ENCODE results near the gene CDC42BPB. TPM values are rescaled to one million over a fixed set of nuclear protein-coding genes. Genes with fewer than 3 reads are reported as not detected.

Gene CDC42BPB
- total RNA-seq, 2 experiments from 2014 or later: 2.5 to 3.2 TPM

- no peak for DNase-seq
- H3K9me3 Mint-ChIP-seq: no peaks in the 10 kb centered on the region
- no peak overlapping the region for H3K27ac Mint-ChIP-seq
- H3K27me3 Mint-ChIP-seq (ENCODE audit: low read depth): peaks cover 2% of the 10 kb centered on the region
- intact Hi-C loops (cut with micrococcal nuclease): no loop called here
- CTCF ChIA-PET: no interaction called here
- H3K4me3 Mint-ChIP-seq: no peak overlapping the region
- H3K36me3 Mint-ChIP-seq (ENCODE audit: low read depth): no peaks in the 10 kb centered on the region
- peaks cover 6% of the 10 kb centered on the region for H3K4me1 Mint-ChIP-seq (ENCODE audit: low read depth)
These were observed 41.9 kb downstream of the CDC42BPB start for GRCh38 chr14:103015426-103015825.

- Mint-ChIP-seq H3K27me3 (ENCODE audit: low read depth) (peaks cover under 1% of the 10 kb centered on the region), H3K27ac (no peak overlapping the region), H3K9me3 (no peaks in the 10 kb centered on the region), H3K36me3 (ENCODE audit: low read depth) (no peaks in the 10 kb centered on the region), H3K4me1 (ENCODE audit: low read depth) (peaks cover 6% of the 10 kb centered on the region), H3K4me3 (no peak overlapping the region)
- no peak for DNase-seq
- CTCF ChIA-PET: interaction anchor here (1.0 kb wide), 1 partner anchor 344 kb away, joined by 3 read pairs; no protein-coding TSS in a partner anchor
- intact Hi-C loops (cut with micrococcal nuclease): no loop called here
These were observed 42.7 kb downstream of the CDC42BPB start for GRCh38 chr14:103014466-103015228.

GRCh38 chr14:103013028-103013427, 44.3 kb downstream of the CDC42BPB start:
- Mint-ChIP-seq H3K9me3 (no peaks in the 10 kb centered on the region), H3K36me3 (ENCODE audit: low read depth) (no peaks in the 10 kb centered on the region), H3K4me3 (no peak overlapping the region), H3K27me3 (ENCODE audit: low read depth) (no peaks in the 10 kb centered on the region), H3K27ac (no peak overlapping the region), H3K4me1 (ENCODE audit: low read depth) (peaks cover 6% of the 10 kb centered on the region)
- CTCF ChIA-PET: no interaction called here
- no peak for DNase-seq
- intact Hi-C loops (cut with micrococcal nuclease): no loop called here

- no peak for DNase-seq
- Mint-ChIP-seq H3K4me3 (no peak overlapping the region), H3K36me3 (ENCODE audit: low read depth) (no peaks in the 10 kb centered on the region), H3K27me3 (ENCODE audit: low read depth) (no peaks in the 10 kb centered on the region), H3K9me3 (no peaks in the 10 kb centered on the region), H3K27ac (no peak overlapping the region), H3K4me1 (ENCODE audit: low read depth) (no peaks in the 10 kb centered on the region)
- intact Hi-C loops (cut with micrococcal nuclease): no loop called here
- CTCF ChIA-PET: no interaction called here
These were observed 47.8 kb downstream of the CDC42BPB start for GRCh38 chr14:103009559-103009958.

- no peak overlapping the region for H3K4me3 Mint-ChIP-seq
- CTCF ChIA-PET: no interaction called here
- intact Hi-C loops (cut with micrococcal nuclease): no loop called here
- H3K27me3 Mint-ChIP-seq (ENCODE audit: low read depth): no peaks in the 10 kb centered on the region
- H3K4me1 Mint-ChIP-seq (ENCODE audit: low read depth): no peaks in the 10 kb centered on the region
- no peaks in the 10 kb centered on the region for H3K36me3 Mint-ChIP-seq (ENCODE audit: low read depth)
- DNase-seq: no peak
- H3K9me3 Mint-ChIP-seq: no peaks in the 10 kb centered on the region
- H3K27ac Mint-ChIP-seq: no peak overlapping the region
These were observed 48.5 kb downstream of the CDC42BPB start for GRCh38 chr14:103008768-103009357.

GRCh38 chr14:103008126-103008525, 49.2 kb downstream of the CDC42BPB start:
- intact Hi-C loops (cut with micrococcal nuclease): no loop called here
- no peaks in the 10 kb centered on the region for H3K4me1 Mint-ChIP-seq (ENCODE audit: low read depth)
- no peaks in the 10 kb centered on the region for H3K27me3 Mint-ChIP-seq (ENCODE audit: low read depth)
- H3K9me3 Mint-ChIP-seq: no peaks in the 10 kb centered on the region
- no peak overlapping the region for H3K27ac Mint-ChIP-seq
- no peaks in the 10 kb centered on the region for H3K36me3 Mint-ChIP-seq (ENCODE audit: low read depth)
- CTCF ChIA-PET: no interaction called here
- no peak for DNase-seq
- H3K4me3 Mint-ChIP-seq: no peak overlapping the region

- intact Hi-C loops (cut with micrococcal nuclease): no loop called here
- Mint-ChIP-seq H3K27me3 (ENCODE audit: low read depth) (no peaks in the 10 kb centered on the region), H3K4me1 (ENCODE audit: low read depth) (no peaks in the 10 kb centered on the region), H3K36me3 (ENCODE audit: low read depth) (no peaks in the 10 kb centered on the region), H3K27ac (no peak overlapping the region), H3K9me3 (no peaks in the 10 kb centered on the region), H3K4me3 (no peak overlapping the region)
- CTCF ChIA-PET: no interaction called here
- DNase-seq: no peak
These were observed 49.8 kb downstream of the CDC42BPB start for GRCh38 chr14:103007555-103007954.

GRCh38 chr14:103006991-103007520, 50.3 kb downstream of the CDC42BPB start:
- H3K4me3 Mint-ChIP-seq: no peak overlapping the region
- CTCF ChIA-PET: no interaction called here
- H3K9me3 Mint-ChIP-seq: no peaks in the 10 kb centered on the region
- intact Hi-C loops (cut with micrococcal nuclease): no loop called here
- H3K27me3 Mint-ChIP-seq (ENCODE audit: low read depth): no peaks in the 10 kb centered on the region
- no peak for DNase-seq
- no peaks in the 10 kb centered on the region for H3K36me3 Mint-ChIP-seq (ENCODE audit: low read depth)
- no peaks in the 10 kb centered on the region for H3K4me1 Mint-ChIP-seq (ENCODE audit: low read depth)
- no peak overlapping the region for H3K27ac Mint-ChIP-seq

- intact Hi-C loops (cut with micrococcal nuclease): no loop called here
- Mint-ChIP-seq H3K4me1 (ENCODE audit: low read depth) (no peaks in the 10 kb centered on the region), H3K4me3 (no peak overlapping the region), H3K9me3 (no peaks in the 10 kb centered on the region), H3K27me3 (ENCODE audit: low read depth) (no peaks in the 10 kb centered on the region), H3K27ac (no peak overlapping the region), H3K36me3 (ENCODE audit: low read depth) (no peaks in the 10 kb centered on the region)
- CTCF ChIA-PET: no interaction called here
- no peak for DNase-seq
These were observed 51.2 kb downstream of the CDC42BPB start for GRCh38 chr14:103006106-103006505.

GRCh38 chr14:103003850-103004249, 53.5 kb downstream of the CDC42BPB start:
- Mint-ChIP-seq H3K36me3 (ENCODE audit: low read depth) (no peaks in the 10 kb centered on the region), H3K9me3 (no peaks in the 10 kb centered on the region), H3K4me3 (no peak overlapping the region), H3K27me3 (ENCODE audit: low read depth) (no peaks in the 10 kb centered on the region), H3K27ac (no peak overlapping the region), H3K4me1 (ENCODE audit: low read depth) (no peaks in the 10 kb centered on the region)
- no peak for DNase-seq
- CTCF ChIA-PET: no interaction called here
- intact Hi-C loops (cut with micrococcal nuclease): no loop called here

- H3K27me3 Mint-ChIP-seq (ENCODE audit: low read depth): no peaks in the 10 kb centered on the region
- H3K36me3 Mint-ChIP-seq (ENCODE audit: low read depth): no peaks in the 10 kb centered on the region
- CTCF ChIA-PET: no interaction called here
- H3K9me3 Mint-ChIP-seq: no peaks in the 10 kb centered on the region
- H3K4me3 Mint-ChIP-seq: no peak overlapping the region
- DNase-seq: no peak
- intact Hi-C loops (cut with micrococcal nuclease): no loop called here
- no peak overlapping the region for H3K27ac Mint-ChIP-seq
- H3K4me1 Mint-ChIP-seq (ENCODE audit: low read depth): no peaks in the 10 kb centered on the region
These were observed 54.1 kb downstream of the CDC42BPB start for GRCh38 chr14:103003351-103003615.

GRCh38 chr14:103002578-103003350, 54.6 kb downstream of the CDC42BPB start:
- Mint-ChIP-seq H3K36me3 (ENCODE audit: low read depth) (no peaks in the 10 kb centered on the region), H3K9me3 (no peaks in the 10 kb centered on the region), H3K4me3 (no peak overlapping the region), H3K27me3 (ENCODE audit: low read depth) (no peaks in the 10 kb centered on the region), H3K4me1 (ENCODE audit: low read depth) (no peaks in the 10 kb centered on the region), H3K27ac (no peak overlapping the region)
- intact Hi-C loops (cut with micrococcal nuclease): no loop called here
- no peak for DNase-seq
- CTCF ChIA-PET: interaction anchor here (0.6 kb wide), 1 partner anchor 57 kb away, joined by 4 read pairs; no protein-coding TSS in a partner anchor
